Left colon (tissue), 2 donors: ENCODE data around the gene ROM1. TPM values are rescaled to one million over a fixed set of nuclear protein-coding genes. Genes with fewer than 3 reads are reported as not detected.
A peak's percentile ranks its signal among the peaks of the same experiment; 100 is the strongest.
"Not testable (repeated sequence)": the region's sequence is repeated elsewhere in the genome, so short reads cannot be mapped to it uniquely, and the experiment has no call there.

ENCODE experiments used
- ATAC-seq: fragments of 200-7000 bp; cut with Tn5 transposase; one replicate; pipeline ENCODE4 v1.9.1; 2020; ENCODE audit warnings: mild to moderate bottlenecking, moderate library complexity
- DNase-seq, 2 donors: peaks; one replicate each; pipeline ENCODE4 v3.0.0-alpha.2; 2020
- intact Hi-C, 2 donors: fragments of 100-400 bp; cut with DNase I in 1 of 2; cut with micrococcal nuclease in 1 of 2; formaldehyde crosslinking; loops; one replicate each; pipeline versions ENCODE4 v1.11.2 to v1.14.0; 2022; cut with DNase I, micrococcal nuclease
- total RNA-seq, 2 donors: library from RNA; stranded (reverse); fragmentation: NEBNext Ultra II Directional; extraction: Animal tissue kit (Norgen Biotek cat#: 25700); gene quantifications; one replicate each; pipeline ENCODE4 v1.2.1, GENCODE V29; 2021
- donor health status: DM: no; HTN: no; CAD: no.
- donor health status: DM: yes; HTN: yes; CAD: no.

ROM1 gene
- total RNA-seq, 2 donors from 2014 or later: 2.0 to 3.2 TPM

DNA sequence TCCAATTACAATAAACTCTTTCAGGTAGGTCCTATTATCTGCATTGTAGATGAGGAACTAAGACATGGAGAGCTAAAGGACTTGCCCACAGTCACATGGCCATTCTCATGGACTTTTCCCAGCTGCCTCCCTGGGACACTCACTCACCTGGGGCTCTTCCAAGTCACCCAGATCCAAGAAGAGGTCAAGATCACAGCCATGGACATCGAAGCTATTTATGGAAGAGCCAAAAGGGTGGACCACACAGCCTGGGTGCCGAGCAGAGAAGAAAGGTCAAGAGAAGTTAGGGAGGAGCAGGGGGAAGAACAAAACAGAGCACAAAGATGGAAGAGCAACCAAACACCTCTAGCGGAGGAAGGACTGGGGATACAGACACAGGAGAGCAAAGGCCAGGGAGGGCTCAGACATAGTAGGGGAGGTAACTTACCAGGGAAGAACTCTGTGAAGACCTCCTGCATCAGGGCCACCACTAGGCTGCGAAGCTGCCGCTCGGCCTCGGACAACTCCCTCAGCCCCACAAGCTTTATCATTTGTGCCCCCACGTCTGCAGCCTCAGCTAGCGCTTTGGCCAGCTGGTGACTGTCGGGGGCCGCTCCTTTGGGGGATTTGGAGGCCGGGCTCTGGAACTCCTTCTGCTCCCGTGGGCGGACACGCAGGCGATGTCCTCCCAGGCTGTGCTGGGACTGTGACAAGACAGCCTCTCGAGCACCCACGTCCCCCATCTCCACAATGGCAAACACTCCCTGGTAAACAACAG is 31.9 kb upstream of the ROM1 start:
- DNase-seq (no peak), ATAC-seq (no peak)
- intact Hi-C loops: no loop called here

DNA sequence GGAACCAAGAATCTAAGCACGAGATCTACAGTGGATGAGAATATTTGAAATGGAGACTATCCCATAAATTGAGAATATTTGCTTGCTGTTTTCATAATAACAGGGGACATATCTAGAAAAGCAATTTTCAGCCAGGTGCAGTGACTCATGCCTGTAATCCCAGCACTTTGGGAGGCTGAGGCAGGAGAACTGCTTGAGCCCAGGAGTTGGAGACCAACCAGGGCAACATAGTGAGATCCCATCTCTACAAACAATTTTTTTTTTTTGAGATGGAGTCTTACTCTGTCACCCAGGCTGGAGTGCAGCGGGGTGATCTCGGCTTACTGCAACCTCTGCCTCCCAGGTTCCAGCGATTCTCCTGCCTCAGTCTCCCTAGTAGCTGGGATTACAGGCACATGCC is 31.3 kb upstream of the ROM1 start:
- intact Hi-C loops, ATAC-seq, DNase-seq: not testable (repeated sequence)

GRCh38 chr11:62585356-62585755 is 27.7 kb upstream of the ROM1 start:
- ATAC-seq, intact Hi-C loops, DNase-seq: not testable (repeated sequence)

DNA sequence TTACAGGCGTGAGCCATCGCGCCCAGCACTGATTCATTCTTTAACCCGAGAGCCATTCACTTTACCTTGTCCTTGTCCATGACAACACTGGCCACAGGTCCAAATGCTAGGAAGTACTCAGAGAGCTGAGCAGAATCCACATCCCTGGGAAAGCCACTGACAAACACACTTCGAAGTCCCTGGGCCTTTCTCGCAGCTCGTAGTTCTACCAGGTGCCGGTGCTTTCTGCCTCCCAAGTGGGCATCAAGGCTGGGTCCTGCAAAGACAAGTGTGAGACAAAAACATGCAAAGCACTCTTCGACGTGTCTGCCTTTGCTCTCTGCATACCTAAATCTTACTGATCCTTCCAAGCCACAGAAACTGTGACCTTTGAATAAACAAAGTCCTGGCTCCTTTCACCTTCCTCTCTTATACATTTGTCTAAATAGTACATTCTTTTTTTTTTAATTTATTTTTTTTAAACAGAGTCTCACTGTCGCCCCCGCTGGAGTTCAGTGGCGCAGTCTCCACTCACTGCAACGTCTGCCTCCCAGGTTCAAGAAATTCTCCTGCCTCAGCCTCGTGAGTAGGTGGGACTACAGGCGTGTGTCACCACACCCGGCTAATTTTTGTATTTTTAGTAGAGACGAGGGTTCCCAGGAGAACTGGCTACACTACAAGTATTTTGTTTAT is 24.0 kb upstream of the ROM1 start:
- ATAC-seq (no peak), DNase-seq (no peak)
- intact Hi-C loops: no loop called here

DNA sequence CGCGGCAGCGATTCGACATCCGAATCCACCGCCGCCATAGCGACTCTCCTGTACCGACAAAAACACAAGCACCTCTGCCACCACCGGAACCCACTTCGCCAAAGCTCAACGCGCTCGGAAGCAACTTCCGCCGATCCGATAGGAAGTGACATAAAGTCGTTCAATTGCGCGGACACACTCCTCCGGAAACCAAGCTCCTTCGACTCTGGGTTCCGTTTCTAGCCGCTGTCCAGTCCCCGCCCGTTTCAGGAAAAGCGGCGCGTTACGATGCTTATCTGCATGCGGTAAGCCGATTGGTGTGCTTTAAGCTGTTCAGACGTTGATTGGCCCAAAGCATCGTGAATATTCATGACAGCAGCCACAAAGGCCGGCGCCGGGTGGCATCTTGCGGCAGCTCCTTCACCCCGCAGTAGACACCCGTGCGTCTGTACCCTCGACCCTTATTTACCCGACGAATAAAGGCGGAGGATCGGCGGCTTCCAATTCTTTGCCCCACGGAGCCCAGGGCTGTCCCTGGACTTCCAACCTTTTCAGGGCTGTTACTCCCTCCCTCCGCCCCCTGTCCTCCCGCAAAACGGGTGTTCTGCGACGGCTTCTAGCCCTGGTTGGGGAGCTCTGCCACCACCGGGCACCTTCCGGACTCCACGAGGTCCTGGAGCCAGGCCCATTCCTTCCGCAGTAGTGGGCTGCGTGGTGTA is 21.5 kb upstream of the ROM1 start, which contains the start of gene TUT1:
TSS of gene TUT1 (minus strand) at position 76 of the 698 bp plus-strand sequence. CDS start at position 38, 38 bp downstream.
- intact Hi-C loops: loop anchor here in 1 of 2 donors (10.0 kb wide), 1 partner anchor 103 kb away; no protein-coding TSS in a partner anchor
- DNase-seq (peak; percentile 95 to 98), ATAC-seq (peak; percentile 86)

GRCh38 chr11:62592146-62592815 is 20.8 kb upstream of the ROM1 start:
- DNase-seq: no peak
- intact Hi-C loops: loop anchor here in 1 of 2 donors (10.0 kb wide), 1 partner anchor 103 kb away; no protein-coding TSS in a partner anchor

DNA sequence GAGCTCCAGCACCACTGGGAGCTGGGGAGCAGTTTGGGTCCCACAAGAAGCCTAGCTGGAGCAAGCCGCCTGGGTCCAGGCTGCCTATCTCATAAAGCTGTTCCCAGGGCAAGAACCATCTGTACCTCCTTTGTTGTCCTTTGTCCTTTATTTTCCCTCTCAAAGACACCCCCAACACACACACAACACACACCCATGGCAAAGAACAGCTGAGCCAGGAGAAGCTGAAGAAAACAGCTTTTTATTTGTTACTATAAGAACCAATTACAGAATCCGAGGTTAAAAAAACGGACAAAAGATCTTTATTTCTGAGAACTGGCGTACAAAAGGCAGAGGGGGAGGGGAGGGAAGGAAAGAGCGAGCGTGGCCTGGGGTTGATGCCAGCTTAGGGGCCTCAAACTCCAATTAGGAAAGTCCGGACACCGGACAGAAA is 20.1 kb upstream of the ROM1 start:
- DNase-seq (no peak), ATAC-seq (no peak)
- intact Hi-C loops: loop anchor here in 1 of 2 donors (10.0 kb wide), 1 partner anchor 102 kb away; no protein-coding TSS in a partner anchor

More at GRCh38 chr11:62592146-62592815, 20.8 kb upstream of the ROM1 start:
- peak; percentile 10 for ATAC-seq

DNA sequence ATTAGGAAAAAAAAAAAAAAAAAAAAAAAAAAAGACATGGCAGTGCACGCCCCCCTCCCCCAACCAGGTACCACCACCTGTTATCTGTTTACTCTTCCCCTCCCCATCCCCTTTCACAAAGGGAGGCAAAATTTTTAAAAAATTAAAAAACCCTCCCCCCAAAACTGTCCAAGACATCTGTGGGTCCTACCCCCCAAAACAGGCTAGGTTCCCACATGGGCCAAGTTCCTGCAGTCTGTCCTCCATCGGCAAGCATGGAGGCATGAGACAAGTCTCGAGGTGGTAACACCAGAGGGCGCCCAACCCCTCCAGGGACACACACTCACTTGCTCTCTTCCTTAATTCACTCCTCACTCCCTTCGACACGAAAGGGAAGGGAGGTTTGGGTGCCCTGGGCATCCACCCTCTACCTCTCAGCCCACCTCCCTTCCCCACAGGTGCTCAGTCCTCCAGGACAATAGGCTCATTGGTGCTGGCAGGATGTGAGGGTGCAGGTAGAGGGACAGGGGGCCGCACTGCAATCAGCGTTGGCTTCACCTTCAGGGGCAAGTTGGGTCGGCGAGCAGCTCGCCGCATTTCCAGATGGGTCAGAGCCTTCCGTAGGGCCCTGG is 19.5 kb upstream of the ROM1 start:
- ATAC-seq (peak; percentile 43), DNase-seq (peak; percentile 82 to 92)
- intact Hi-C loops: loop anchor here in 1 of 2 donors (10.0 kb wide), 1 partner anchor 101 kb away; no protein-coding TSS in a partner anchor

DNA sequence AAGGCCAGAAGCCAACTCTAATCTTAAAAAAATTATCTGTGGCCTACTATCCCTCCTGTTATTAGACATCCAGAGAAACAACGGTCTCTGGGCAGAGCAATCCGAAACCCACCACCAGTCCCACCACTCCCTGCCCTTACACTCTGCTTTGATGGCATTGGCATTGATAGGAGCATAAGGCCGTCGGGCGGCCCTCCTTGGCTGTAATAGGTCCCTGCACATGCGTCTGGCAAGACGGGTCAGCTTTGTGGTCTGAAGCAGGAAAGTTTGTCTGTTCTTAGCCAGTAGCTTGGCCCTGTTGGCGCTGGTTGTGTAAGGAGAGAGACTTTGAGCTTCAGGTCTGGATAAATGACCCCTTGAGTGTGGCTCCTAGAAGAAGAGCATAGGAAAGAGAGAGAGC is 17.9 kb upstream of the ROM1 start:
- DNase-seq: no peak
- no peak for ATAC-seq
- intact Hi-C loops: loop anchor here in 1 of 2 donors (10.0 kb wide), 1 partner anchor 100 kb away; no protein-coding TSS in a partner anchor

DNA sequence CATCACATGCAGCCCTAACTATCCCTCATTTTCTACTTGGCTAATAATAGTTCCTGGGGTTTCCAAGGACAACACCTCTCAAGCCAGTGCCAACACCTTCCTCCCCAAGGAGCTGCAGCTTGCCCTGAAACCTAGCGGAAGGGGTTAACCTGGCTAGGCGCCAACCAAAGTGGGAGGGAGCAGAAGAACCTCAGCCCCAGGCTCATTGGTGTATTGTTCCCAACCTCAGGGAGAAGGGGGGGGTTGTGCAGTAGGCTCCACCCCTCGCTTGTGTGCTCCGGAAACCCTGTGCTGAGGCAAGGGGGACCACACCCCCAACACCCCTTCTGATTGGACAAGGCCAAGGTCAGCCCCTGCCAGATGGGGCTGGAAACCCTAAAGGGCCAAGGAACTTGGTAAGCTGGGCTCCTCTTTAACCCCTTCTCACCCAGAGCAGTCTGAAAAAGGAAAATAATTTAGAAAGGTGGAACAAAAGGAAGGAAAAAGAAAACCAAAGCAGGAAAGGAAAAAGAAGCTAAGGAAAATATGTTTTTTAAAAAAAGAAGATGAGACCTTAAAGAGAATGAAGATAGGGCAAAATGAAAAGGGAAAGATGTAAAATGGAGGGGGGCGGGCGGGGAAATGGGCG is 13.9 kb upstream of the ROM1 start:
- intact Hi-C loops: loop anchor here in 1 of 2 donors (10.0 kb wide), 1 partner anchor 96 kb away; no protein-coding TSS in a partner anchor
- peak; percentile 94 to 98 for DNase-seq

GRCh38 chr11:62599901-62600300 is 13.2 kb upstream of the ROM1 start:
- intact Hi-C loops: loop anchor here in 1 of 2 donors (10.0 kb wide), 1 partner anchor 95 kb away; no protein-coding TSS in a partner anchor
- ATAC-seq (no peak), DNase-seq (no peak)

More for the DNA sequence above, 13.9 kb upstream of the ROM1 start:
- peak; percentile 55 for ATAC-seq

GRCh38 chr11:62600367-62601121 is 12.5 kb upstream of the ROM1 start:
- ATAC-seq: no peak
- DNase-seq: peak in 1 of 2 donors; percentile 42
- intact Hi-C loops: no loop called here

GRCh38 chr11:62601122-62601371 is 12.0 kb upstream of the ROM1 start:
- intact Hi-C loops: no loop called here
- peak; percentile 15 for ATAC-seq
- DNase-seq: no peak

DNA sequence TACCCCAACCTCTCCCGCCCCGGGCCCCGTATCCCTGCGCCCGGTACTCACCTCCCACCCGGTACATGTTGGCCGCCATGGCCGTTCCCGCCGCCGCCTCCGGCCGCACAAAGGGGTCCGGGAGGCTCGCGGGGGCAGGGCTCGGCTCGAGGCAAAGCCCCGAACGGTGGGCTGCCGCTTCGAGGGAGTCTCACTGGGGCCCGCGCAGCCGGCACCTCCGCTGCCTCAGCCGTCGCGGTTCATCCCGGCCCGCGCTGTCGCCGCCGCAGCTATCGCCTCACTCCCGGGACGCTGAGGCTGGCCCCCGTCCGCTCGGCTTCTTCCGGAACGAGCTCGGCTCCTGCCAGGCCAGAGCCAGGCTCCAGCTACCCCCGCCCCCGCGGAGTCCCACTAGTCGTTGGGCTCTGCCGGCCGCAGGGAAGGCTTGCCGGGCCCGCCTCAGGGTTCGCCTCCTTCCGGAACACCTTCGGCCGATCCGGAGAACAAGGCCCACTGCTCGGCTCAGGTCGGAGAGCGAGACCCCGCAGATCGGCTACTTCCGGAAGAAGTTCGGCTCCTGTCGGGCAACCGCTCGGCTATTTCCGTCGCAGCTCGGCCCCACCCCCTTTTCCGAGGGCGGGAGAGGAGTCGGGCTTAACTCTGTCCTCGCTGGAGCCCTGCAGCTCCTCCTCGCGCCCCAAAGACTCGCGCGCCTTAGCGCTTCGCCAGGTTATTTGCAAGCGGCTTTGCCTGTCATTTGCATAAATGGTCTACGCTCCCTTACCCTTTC is 11.5 kb upstream of the ROM1 start, which contains the start of gene MTA2:
TSS of gene MTA2 (minus strand) at position 494 of the 769 bp plus-strand sequence. CDS start at position 79, 415 bp downstream.
- intact Hi-C loops: no loop called here
- DNase-seq (peak; percentile 97 to 98), ATAC-seq (peak; percentile 82)

- intact Hi-C loops: no loop called here
- DNase-seq (peak; percentile 71 to 77), ATAC-seq (peak; percentile 51)
These were observed 10.7 kb upstream of the ROM1 start for GRCh38 chr11:62602141-62603071.
